Cardiac fibroblast (primary cell): ENCODE results near the gene MBP.

Experiments used
- DNase-seq, 2 donors: peaks; one replicate each; pipeline versions ENCODE4 v3.0.0 to v3.0.0-alpha.2; 2010; ENCODE audit warnings: low read depth in 2 of 2
- H3K4me3 ChIP-seq, 2 donors: replicated peaks in 1 of 2; 1 replicate in 1 of 2; 2 replicates in 1 of 2; pipeline ENCODE4 v1.5.1; 2011; ENCODE audit warnings: low read depth in 2 of 2, low read length in 2 of 2, mild to moderate bottlenecking in 2 of 2, moderate library complexity in 1 of 2
- CTCF ChIP-seq: IDR thresholded peaks from one replicate; pipeline ENCODE4 v1.5.1; 2011; ENCODE audit warnings: low read depth, mild to moderate bottlenecking, low read length, inconsistent platforms

Gene MBP

GRCh38 chr18:77084688-77085035, 47.9 kb downstream of the MBP start:
- H3K4me3 ChIP-seq = no peak overlapping the region
- no peak for TF ChIP-seq CTCF
- no peak for DNase-seq

GRCh38 chr18:77082316-77082955, 50.1 kb downstream of the MBP start:
- DNase-seq = no peak
- TF ChIP-seq CTCF = no peak
- H3K4me3 ChIP-seq = no peak overlapping the region

GRCh38 chr18:77081390-77081778, 51.2 kb downstream of the MBP start:
- no peak overlapping the region for H3K4me3 ChIP-seq
- TF ChIP-seq CTCF = no peak
- peak; percentile 62 to 76 for DNase-seq

GRCh38 chr18:77079954-77080682, 52.5 kb downstream of the MBP start:
- no peak overlapping the region for H3K4me3 ChIP-seq
- DNase-seq = no peak
- no peak for TF ChIP-seq CTCF

- no peak for DNase-seq
- TF ChIP-seq CTCF = no peak
- H3K4me3 ChIP-seq = no peak overlapping the region
Observed at GRCh38 chr18:77079088-77079487, 53.5 kb downstream of the MBP start.

- TF ChIP-seq CTCF = no peak
- no peak overlapping the region for H3K4me3 ChIP-seq
- no peak for DNase-seq
Observed at GRCh38 chr18:77078690-77079070, 53.9 kb downstream of the MBP start.
